Kidney (tissue), 14 donors: ENCODE measurements around the gene FCN1. TPM values are rescaled to one million over a fixed set of nuclear protein-coding genes. Genes with fewer than 3 reads are reported as not detected.

ENCODE experiments used
- DNase-seq, 5 donors: peaks; one replicate each; pipeline ENCODE4 v3.0.0-alpha.2; 2013 to 2020
- FAIRE-seq: peaks from 2 replicates; lab custom pipeline; 2012; peaks lifted over from hg19 to GRCh38; lab: Jason Lieb, UNC
- H3K27ac ChIP-seq, 2 donors: one replicate each; pipeline ENCODE4 v1.7.0; 2013; ENCODE audit warnings: low read depth in 2 of 2, low read length in 2 of 2, inconsistent platforms in 1 of 2
- H3K27me3 ChIP-seq: one replicate; pipeline ENCODE4 v1.7.1; 2013; ENCODE audit warnings: low read length, inconsistent platforms; ENCODE audit not compliant: control insufficient read depth, insufficient read depth
- H3K36me3 ChIP-seq, 3 donors: one replicate each; pipeline versions ENCODE4 v1.7.0 to v1.7.1; 2013; ENCODE audit warnings: low read length in 3 of 3, control low read depth in 1 of 3, inconsistent platforms in 1 of 3; ENCODE audit not compliant: insufficient read depth in 3 of 3, control insufficient read depth in 2 of 3
- H3K4me1 ChIP-seq, 3 donors: one replicate each; pipeline versions ENCODE4 v1.7.0 to v1.7.1; 2013; ENCODE audit warnings: low read length in 3 of 3, inconsistent platforms in 1 of 3, low read depth in 1 of 3; ENCODE audit not compliant: control insufficient read depth in 2 of 3, insufficient read depth in 2 of 3
- H3K4me3 ChIP-seq, 3 donors: one replicate each; pipeline versions ENCODE4 v1.7.0 to v1.8.1; 2013; ENCODE audit warnings: low read length in 3 of 3, control low read depth in 1 of 3, inconsistent platforms in 1 of 3
- H3K9ac ChIP-seq, 3 donors: one replicate each; pipeline versions ENCODE4 v1.7.0 to v1.7.1; 2013; ENCODE audit warnings: low read length in 3 of 3, control low read depth in 1 of 3, inconsistent platforms in 1 of 3
- H3K9me3 ChIP-seq, 3 donors: one replicate each; pipeline versions ENCODE4 v1.7.0 to v1.7.1; 2013; ENCODE audit warnings: low read length in 3 of 3, control low read depth in 1 of 3, inconsistent platforms in 1 of 3; ENCODE audit not compliant: control insufficient read depth in 2 of 3, insufficient read depth in 1 of 3
- intact Hi-C: fragments of 100-400 bp; cut with DNase I; formaldehyde crosslinking; loops from one replicate; pipeline ENCODE4 v1.11.1; 2022
- polyA plus RNA-seq: library from polyadenylated mRNA; stranded (reverse); fragments of 350-450 nt; fragmentation: Illumina TruSeq; extraction: RNeasy Lipid Tissue Mini Kit (QIAGEN cat#74804); gene quantifications from one replicate; pipeline ENCODE4 v1.2.3, GENCODE V29; 2014; ENCODE audit warnings: low read depth, low replicate concordance; ENCODE audit not compliant: insufficient read depth
- total RNA-seq: library from RNA; stranded (reverse); fragmentation: NEBNext Ultra II Directional; extraction: Animal tissue kit (Norgen Biotek cat#: 25700); gene quantifications from one replicate; pipeline ENCODE4 v1.2.1, GENCODE V29; 2021
- TF ChIP-seq, protein P1 (sequence below): IDR thresholded peaks from 3 replicates; pipeline ENCODE4 v1.5.1; 2012; ENCODE audit warnings: mild to moderate bottlenecking, moderate library complexity, borderline replicate concordance; ENCODE audit not compliant: insufficient read depth; ENCODE audit errors: extremely low read depth
- donor health status: control.
- donor health status: control.
- donor health status: control.
- donor health status: control.
- donor health status: control.
- donor health status: DM: yes; HTN: yes; CAD: no.
- donor health status: Normal renal cell carcinoma (clear cell type).

Gene FCN1
- total and polyA plus RNA-seq, 2 donors from 2014 or later = 3.2 to 13.0 TPM

GRCh38 chr9:134963546-134963945 lies 45.8 kb upstream of the FCN1 start:
- H3K4me1 ChIP-seq = no peaks in the 10 kb centered on the region
- TF ChIP-seq, protein P1, sequence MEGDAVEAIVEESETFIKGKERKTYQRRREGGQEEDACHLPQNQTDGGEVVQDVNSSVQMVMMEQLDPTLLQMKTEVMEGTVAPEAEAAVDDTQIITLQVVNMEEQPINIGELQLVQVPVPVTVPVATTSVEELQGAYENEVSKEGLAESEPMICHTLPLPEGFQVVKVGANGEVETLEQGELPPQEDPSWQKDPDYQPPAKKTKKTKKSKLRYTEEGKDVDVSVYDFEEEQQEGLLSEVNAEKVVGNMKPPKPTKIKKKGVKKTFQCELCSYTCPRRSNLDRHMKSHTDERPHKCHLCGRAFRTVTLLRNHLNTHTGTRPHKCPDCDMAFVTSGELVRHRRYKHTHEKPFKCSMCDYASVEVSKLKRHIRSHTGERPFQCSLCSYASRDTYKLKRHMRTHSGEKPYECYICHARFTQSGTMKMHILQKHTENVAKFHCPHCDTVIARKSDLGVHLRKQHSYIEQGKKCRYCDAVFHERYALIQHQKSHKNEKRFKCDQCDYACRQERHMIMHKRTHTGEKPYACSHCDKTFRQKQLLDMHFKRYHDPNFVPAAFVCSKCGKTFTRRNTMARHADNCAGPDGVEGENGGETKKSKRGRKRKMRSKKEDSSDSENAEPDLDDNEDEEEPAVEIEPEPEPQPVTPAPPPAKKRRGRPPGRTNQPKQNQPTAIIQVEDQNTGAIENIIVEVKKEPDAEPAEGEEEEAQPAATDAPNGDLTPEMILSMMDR = no peak
- no peak overlapping the region for H3K4me3 ChIP-seq
- H3K36me3 ChIP-seq = no peaks in the 10 kb centered on the region
- H3K27me3 ChIP-seq = no peaks in the 10 kb centered on the region
- peak in 1 of 5 donors; percentile 18 for DNase-seq
- peaks cover 0 to 4% (median 0%) of the 10 kb centered on the region in 3 donors for H3K9me3 ChIP-seq
- H3K9ac ChIP-seq = no peak overlapping the region
- FAIRE-seq = no peak
- intact Hi-C loops = no loop called here
- H3K27ac ChIP-seq = no peak overlapping the region

- no peak overlapping the region for H3K27ac ChIP-seq
- TF ChIP-seq, protein P1 = no peak
- FAIRE-seq = no peak
- H3K9me3 ChIP-seq = peaks cover 0 to 6% (median 0%) of the 10 kb centered on the region in 3 donors
- no peaks in the 10 kb centered on the region for H3K27me3 ChIP-seq
- H3K36me3 ChIP-seq = no peaks in the 10 kb centered on the region
- intact Hi-C loops = no loop called here
- no peak overlapping the region for H3K4me3 ChIP-seq
- H3K9ac ChIP-seq = no peak overlapping the region
- peak in 1 of 5 donors; percentile 40 for DNase-seq
- no peaks in the 10 kb centered on the region for H3K4me1 ChIP-seq
Observed at GRCh38 chr9:134962973-134963364, 45.3 kb upstream of the FCN1 start.

DNA sequence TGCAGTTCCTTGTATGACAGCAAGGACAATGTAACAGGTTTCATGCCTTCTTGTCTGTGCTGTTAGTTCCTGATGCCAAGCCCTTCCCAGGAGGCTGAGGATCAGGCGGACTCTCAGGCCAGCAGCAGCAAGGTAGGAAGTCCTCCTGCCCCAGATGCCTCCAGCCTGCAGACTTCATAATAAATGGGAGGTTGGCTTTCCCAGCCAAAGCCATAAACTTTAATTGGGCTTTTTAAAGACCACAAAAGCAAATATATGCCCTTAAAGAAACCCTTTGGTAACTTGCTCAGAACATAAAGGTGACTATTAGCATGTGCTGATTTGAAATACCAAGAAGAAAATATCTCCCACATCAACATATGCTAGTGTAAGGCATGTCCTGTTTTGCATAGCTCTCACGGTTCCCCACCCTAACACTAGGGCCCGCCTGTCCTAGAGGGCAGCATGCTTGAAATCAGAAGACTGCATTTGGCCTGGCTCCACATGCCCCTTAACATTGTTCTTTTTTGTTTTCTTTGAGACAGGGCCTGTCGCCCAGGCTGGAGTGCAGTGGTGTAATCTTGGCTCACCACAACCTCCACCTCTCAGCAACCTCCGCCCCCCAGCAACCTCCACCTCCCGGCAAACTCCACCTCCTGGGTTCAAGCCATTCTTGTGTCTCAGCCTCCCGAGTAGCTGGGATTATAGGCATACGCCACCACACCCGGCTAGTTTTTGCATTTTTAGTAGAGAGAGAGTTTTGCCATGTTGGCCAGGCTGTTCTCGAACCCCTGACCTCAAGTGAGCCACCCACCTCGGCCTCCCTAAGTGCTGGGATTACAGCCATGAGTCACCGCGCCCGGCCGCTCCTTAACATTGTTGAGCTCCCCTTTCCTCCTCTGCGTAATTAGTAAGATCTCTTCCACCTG lies 44.6 kb upstream of the FCN1 start:
- intact Hi-C loops = no loop called here
- peaks cover 0 to 6% (median 0%) of the 10 kb centered on the region in 3 donors for H3K9me3 ChIP-seq
- H3K27ac ChIP-seq = no peak overlapping the region
- FAIRE-seq = no peak
- H3K4me3 ChIP-seq = no peak overlapping the region
- peak in 1 of 5 donors; percentile 30 for DNase-seq
- H3K9ac ChIP-seq = no peak overlapping the region
- no peaks in the 10 kb centered on the region for H3K36me3 ChIP-seq
- no peaks in the 10 kb centered on the region for H3K27me3 ChIP-seq
- TF ChIP-seq, protein P1 = no peak
- H3K4me1 ChIP-seq = no peaks in the 10 kb centered on the region
